Cardiac muscle cell (in vitro differentiated cells and primary cell): Measurements from ENCODE around the gene JAKMIP1. TPM values are rescaled to one million over a fixed set of nuclear protein-coding genes. Genes with fewer than 3 reads are reported as not detected.

ENCODE experiments used
- DNase-seq, 2 donors: peaks; one replicate each; pipeline versions ENCODE4 v3.0.0 to v3.0.0-alpha.2; 2010 to 2017; ENCODE audit warnings: low read depth in 1 of 2, low spot score in 1 of 2
- H3K27ac ChIP-seq: fragments of 200-600 bp; sonication (generic); 2 replicates; pipeline ENCODE4 v1.5.1; 2016
- H3K27me3 ChIP-seq: fragments of 200-600 bp; sonication (generic); 2 replicates; pipeline ENCODE4 v1.6.0; 2016; ENCODE audit warnings: control low read depth
- H3K36me3 ChIP-seq: fragments of 200-600 bp; sonication (generic); 2 replicates; pipeline ENCODE4 v1.5.1; 2016; ENCODE audit warnings: control low read depth
- H3K4me1 ChIP-seq: fragments of 200-600 bp; sonication (generic); 2 replicates; pipeline ENCODE4 v1.8.1; 2017; ENCODE audit warnings: low read depth, mild to moderate bottlenecking, mixed run types
- H3K4me3 ChIP-seq: fragments of 200-600 bp; sonication (generic); 2 replicates; pipeline ENCODE4 v1.5.1; 2016; ENCODE audit warnings: mild to moderate bottlenecking
- H3K9me3 ChIP-seq: fragments of 200-600 bp; sonication (generic); 2 replicates; pipeline ENCODE4 v1.5.1; 2017; ENCODE audit warnings: low read depth, mild to moderate bottlenecking, control low read depth
- polyA plus RNA-seq: library from polyadenylated mRNA; unstranded; fragments of >200 nt; fragmentation: Nextera tagmentation; extraction: Ambion mirVana; gene quantifications from 2 replicates; pipeline ENCODE4 v1.2.1, GENCODE V29; 2016
- total RNA-seq: library from RNA; depleted of rRNA; stranded (reverse); fragments of >200 nt; gene quantifications from 2 replicates; pipeline ENCODE4 v1.2.3, GENCODE V29; 2016
- TF ChIP-seq, protein P1 (sequence below): IDR thresholded peaks from 2 replicates; pipeline ENCODE4 v1.5.1; 2012; ENCODE audit warnings: low read depth, mild to moderate bottlenecking, low read length

JAKMIP1 gene
- total and polyA plus RNA-seq, 2 experiments from 2014 or later = 0.68 to 1.2 TPM

DNA sequence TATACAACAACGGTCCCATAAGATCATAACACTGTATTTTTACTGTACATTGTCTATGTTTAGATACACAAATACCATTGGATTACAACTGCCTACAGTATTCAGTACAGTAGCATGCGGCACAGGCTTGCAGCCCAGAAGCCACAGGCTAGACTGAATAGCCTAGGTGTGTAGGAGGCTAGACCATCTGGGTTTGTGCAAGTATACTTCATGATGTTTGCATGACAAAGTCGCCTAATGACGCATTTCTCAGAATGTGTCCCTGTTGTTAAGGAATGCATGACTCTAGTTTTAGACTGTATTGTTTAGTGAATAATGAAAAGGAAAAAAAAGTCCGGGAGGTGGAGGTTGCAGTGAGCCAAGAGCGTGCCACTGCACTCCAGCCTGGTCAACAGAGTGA, 125.6 kb downstream of the JAKMIP1 start:
- no peaks in the 10 kb centered on the region for H3K36me3 ChIP-seq
- TF ChIP-seq, protein P1, sequence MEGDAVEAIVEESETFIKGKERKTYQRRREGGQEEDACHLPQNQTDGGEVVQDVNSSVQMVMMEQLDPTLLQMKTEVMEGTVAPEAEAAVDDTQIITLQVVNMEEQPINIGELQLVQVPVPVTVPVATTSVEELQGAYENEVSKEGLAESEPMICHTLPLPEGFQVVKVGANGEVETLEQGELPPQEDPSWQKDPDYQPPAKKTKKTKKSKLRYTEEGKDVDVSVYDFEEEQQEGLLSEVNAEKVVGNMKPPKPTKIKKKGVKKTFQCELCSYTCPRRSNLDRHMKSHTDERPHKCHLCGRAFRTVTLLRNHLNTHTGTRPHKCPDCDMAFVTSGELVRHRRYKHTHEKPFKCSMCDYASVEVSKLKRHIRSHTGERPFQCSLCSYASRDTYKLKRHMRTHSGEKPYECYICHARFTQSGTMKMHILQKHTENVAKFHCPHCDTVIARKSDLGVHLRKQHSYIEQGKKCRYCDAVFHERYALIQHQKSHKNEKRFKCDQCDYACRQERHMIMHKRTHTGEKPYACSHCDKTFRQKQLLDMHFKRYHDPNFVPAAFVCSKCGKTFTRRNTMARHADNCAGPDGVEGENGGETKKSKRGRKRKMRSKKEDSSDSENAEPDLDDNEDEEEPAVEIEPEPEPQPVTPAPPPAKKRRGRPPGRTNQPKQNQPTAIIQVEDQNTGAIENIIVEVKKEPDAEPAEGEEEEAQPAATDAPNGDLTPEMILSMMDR = no peak
- no peaks in the 10 kb centered on the region for H3K9me3 ChIP-seq
- no peaks in the 10 kb centered on the region for H3K27me3 ChIP-seq
- DNase-seq = no peak
- no peak overlapping the region for H3K4me3 ChIP-seq
- no peaks in the 10 kb centered on the region for H3K4me1 ChIP-seq
- no peak overlapping the region for H3K27ac ChIP-seq

DNA sequence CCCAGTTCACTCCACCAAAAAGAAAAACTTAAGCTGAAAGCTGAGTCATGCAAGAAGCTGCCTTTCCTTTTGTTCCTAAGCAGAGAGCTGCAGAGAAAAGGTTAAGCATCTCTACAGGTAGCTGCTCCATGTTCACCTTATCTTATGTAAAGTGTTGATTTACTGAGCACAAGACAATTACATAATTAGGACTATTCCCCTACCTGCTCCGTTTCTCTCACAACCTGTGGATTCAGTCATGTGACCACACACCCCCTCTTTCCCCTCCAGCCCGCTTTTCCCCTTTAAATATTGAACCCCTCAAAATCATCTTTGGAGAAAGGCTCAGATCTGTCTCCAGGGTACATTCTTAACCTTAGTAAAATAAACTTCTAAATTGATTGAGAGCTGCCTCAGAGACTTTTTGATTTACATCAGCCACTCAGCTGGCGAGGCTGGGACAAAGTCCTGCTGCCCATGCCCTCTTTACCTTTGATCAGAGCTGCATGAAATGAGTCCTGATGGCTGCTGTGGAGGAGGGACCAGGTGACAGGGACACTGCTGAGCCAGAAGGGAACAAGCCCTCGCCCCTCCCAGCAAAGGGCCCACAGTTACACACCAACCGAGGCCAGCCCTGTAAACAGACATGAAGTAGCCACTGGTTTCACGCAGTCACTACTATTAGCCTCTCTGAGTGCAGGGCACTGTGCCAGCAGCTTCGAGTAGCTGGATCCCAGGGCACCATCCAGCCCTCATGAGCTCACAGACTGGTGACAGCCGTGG, 128.2 kb downstream of the JAKMIP1 start:
- Histone ChIP-seq H3K4me1 (no peaks in the 10 kb centered on the region), H3K27ac (no peak overlapping the region), H3K27me3 (no peaks in the 10 kb centered on the region), H3K36me3 (no peaks in the 10 kb centered on the region), H3K9me3 (no peaks in the 10 kb centered on the region), H3K4me3 (no peak overlapping the region)
- TF ChIP-seq, protein P1 = no peak
- DNase-seq = no peak

GRCh38 chr4:6071191-6071958, 129.0 kb downstream of the JAKMIP1 start:
- Histone ChIP-seq H3K36me3 (no peaks in the 10 kb centered on the region), H3K4me1 (no peaks in the 10 kb centered on the region), H3K9me3 (no peaks in the 10 kb centered on the region), H3K4me3 (no peak overlapping the region), H3K27me3 (no peaks in the 10 kb centered on the region), H3K27ac (no peak overlapping the region)
- DNase-seq = no peak
- TF ChIP-seq, protein P1 = no peak

DNA sequence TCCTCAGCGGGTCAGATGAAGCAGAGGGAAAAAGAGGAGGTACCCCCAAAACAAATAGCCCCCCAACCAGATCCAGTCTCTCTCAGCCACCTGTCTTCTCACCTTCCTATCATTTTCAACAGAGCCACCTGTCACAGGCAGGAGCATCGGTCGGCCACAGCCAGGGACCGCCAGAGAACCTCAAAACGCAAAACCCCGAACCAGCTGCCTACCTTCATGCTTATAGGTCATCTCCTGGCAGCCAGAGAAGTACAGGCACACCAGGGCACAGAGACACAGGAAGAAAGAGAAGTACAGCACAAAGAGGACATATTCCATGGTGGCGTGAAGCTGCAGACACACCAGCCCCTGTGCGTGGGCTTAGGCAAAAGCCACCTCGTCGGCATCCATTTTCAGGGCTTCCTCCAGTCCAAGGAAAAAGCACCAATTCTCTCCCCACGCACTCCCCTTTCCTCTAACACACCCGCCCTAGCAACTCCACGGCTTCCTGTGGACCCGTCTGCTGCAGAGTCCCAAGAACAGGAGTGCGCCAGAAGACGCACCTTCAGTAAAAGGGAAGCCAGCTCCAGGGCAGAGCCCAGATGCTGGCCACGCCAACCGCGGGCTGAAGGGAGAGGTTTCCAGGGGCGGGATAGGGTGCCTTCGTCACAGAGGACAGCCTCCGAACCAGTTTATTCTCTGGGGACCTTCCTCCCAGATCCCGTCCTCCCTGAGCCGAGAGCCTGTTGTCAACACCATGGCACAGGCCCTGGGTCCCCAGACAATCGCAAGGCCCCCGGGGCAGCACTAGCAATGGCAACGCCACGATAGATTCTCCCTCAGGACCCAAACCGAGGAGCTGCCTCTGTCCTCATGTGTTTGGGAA, 130.3 kb downstream of the JAKMIP1 start:
- TF ChIP-seq, protein P1 = no peak

DNA sequence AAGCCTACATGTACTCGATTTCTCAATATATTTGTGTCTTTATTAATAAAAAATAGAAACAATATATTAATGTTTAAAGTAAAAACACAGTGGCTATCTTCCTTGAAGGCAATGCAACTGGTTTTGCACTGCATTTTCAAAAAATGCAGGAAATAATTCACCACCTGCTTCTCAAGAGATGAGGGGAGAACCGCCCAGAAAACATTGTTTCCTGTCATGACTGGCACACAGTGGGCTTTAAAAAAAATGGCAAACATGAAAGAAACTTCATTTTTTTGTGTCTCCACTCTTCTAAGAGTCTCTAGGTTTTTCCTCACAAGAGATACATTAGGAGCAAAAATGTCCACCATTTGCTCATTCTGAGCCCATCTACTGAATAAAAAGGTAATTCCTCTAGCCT, 131.4 kb downstream of the JAKMIP1 start:
- Histone ChIP-seq H3K9me3 (no peaks in the 10 kb centered on the region), H3K36me3 (no peaks in the 10 kb centered on the region), H3K27me3 (no peaks in the 10 kb centered on the region), H3K27ac (no peak overlapping the region), H3K4me1 (no peaks in the 10 kb centered on the region), H3K4me3 (no peak overlapping the region)
- TF ChIP-seq, protein P1 = no peak
- no peak for DNase-seq

More for the DNA sequence above, 130.3 kb downstream of the JAKMIP1 start:
- H3K4me1 ChIP-seq = no peaks in the 10 kb centered on the region
- H3K27ac ChIP-seq = no peak overlapping the region
- no peaks in the 10 kb centered on the region for H3K36me3 ChIP-seq
- no peaks in the 10 kb centered on the region for H3K27me3 ChIP-seq
- DNase-seq = no peak
- no peaks in the 10 kb centered on the region for H3K9me3 ChIP-seq
- H3K4me3 ChIP-seq = no peak overlapping the region
